ENCODE results near the gene ABT1. TPM values are rescaled to one million over a fixed set of nuclear protein-coding genes. Genes with fewer than 3 reads are reported as not detected.

The ABT1 gene
- total and polyA plus RNA-seq, 8 donors: 3.5 to 10.2 (median 5.6) TPM

DNA sequence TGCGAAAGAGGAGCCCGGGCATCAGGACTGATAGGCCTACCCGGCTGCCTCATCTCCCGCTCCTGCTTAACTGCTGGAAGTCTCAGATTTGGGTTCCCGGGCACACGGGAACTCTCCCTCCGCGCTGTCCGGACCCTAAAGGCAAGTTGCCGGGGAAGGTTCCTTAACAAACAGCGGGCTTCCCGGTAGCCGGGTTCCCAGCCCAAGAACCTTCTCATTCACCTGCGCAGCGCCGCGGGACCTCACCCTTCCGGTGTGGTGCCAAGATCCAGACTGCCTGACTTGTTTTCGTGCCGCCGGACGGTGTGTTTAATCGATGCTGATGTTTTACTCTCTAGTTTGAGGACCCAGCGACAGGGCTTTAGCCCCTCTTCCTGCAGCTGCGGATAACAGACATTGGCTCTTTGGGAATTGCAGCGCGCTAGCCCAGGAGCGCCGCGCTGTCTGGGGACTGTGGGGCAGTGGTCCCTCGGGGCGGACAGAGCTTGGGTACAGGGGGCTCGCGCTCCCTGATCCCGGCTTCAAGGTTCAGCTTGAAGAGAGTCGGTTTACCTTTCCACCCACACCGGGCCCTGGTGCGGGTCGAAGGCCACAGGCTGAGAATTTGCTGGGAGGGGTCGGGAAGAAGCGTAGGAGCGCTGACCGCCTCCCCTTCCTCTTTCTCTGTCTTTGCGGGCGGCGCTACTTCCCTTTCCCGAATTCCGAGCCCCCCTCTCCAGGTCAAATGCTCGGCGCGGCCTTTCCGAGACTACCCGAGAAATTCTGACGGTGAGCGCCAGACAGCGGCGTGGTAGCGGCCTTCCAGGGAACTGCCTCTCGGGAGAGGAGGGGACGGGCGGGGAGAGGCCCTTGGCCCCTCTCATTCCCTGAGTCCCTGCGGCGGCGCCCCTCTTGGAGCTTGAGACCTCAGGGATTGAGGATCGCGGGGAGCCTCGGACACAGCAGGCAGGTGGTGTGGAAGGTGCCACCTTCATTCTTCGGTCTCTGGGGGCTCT, 17.2 kb downstream of the ABT1 start:
- WGBS, 2 donors: 5 to 8% methylated on average over 63 to 68 of the region's 68 CpGs
- peak in 3 of 4 donors; percentile 32 to 70 (median 41) for ATAC-seq

DNA sequence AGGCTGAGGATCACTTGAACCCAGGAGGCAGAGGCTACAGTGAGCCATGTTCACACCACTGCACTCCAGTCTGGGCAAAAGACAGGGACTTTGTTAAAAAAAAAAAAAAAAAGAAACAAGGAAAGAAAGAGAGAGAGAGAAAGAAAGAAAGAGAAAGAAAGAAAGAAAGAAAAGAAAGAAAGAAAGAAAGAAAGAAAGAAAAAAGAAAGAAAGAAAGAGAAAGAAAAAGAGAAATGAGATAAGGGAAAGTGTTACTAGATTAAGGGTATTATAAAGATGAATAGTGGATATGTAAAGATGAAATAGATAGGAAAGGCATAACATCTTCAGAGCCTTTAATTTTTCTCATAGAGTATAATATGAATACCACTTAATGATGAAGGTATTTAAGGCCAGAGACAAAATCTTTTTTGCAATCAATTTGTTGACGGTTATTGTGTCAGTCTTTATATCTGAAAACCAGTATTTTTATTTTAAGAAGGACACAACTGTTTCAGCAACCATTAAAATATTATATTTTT, 26.6 kb downstream of the ABT1 start:
- DNase-seq (no peak), ATAC-seq (no peak), FAIRE-seq (no peak)
- no peak overlapping the region for H3K27ac ChIP-seq
- no peaks in the 10 kb centered on the region for H3K27me3 ChIP-seq
- H3K4me1 ChIP-seq: no peaks in the 10 kb centered on the region
- no peaks in the 10 kb centered on the region for H3K36me3 ChIP-seq
- WGBS, 2 donors: 49 to 95% methylated on average over 1 of the region's 1 CpG
- no peaks in the 10 kb centered on the region for H3K9me3 ChIP-seq
- intact Hi-C loops (cut with DNase I): no loop called here
- H3K4me3 ChIP-seq: no peak overlapping the region
- TF ChIP-seq, protein P1, sequence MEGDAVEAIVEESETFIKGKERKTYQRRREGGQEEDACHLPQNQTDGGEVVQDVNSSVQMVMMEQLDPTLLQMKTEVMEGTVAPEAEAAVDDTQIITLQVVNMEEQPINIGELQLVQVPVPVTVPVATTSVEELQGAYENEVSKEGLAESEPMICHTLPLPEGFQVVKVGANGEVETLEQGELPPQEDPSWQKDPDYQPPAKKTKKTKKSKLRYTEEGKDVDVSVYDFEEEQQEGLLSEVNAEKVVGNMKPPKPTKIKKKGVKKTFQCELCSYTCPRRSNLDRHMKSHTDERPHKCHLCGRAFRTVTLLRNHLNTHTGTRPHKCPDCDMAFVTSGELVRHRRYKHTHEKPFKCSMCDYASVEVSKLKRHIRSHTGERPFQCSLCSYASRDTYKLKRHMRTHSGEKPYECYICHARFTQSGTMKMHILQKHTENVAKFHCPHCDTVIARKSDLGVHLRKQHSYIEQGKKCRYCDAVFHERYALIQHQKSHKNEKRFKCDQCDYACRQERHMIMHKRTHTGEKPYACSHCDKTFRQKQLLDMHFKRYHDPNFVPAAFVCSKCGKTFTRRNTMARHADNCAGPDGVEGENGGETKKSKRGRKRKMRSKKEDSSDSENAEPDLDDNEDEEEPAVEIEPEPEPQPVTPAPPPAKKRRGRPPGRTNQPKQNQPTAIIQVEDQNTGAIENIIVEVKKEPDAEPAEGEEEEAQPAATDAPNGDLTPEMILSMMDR (IDR thresholded peaks at IDR 0.05): no peak

More for the DNA sequence above, 17.2 kb downstream of the ABT1 start:
- DNase-seq (peak in 2 of 6 donors; percentile 57 to 64), FAIRE-seq (no peak)
- Histone ChIP-seq H3K36me3 (no peaks in the 10 kb centered on the region), H3K27ac (no peak overlapping the region), H3K9me3 (no peaks in the 10 kb centered on the region), H3K4me3 (peak overlapping the region in 1 of 4 donors; percentile 39), H3K4me1 (no peaks in the 10 kb centered on the region), H3K27me3 (peaks cover 0 to 11% (median 2%) of the 10 kb centered on the region in 4 donors)
- TF ChIP-seq, protein P1 (IDR thresholded peaks at IDR 0.05): no peak
- intact Hi-C loops (cut with DNase I): loop anchor here in 1 of 3 donors (5.0 kb wide), 1 partner anchor 468 kb away; no protein-coding TSS in a partner anchor

DNA sequence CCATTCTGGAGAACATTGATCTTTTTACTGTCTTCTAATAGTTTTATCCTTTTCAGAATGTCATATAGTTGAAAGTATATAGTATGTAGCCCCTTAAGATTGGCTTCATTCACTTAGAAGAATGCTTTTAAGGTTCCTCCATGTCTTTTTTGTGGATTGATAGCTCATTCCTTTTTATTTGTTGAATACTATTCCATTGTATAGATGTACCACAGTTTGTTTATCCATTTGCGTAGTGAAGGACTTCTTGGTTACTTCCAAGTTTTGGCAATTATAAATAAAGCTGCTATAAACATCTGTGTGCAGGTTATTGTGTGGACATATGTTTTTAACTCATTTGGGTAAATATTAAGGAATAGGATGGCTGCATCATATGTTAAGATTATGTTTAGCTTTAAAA, 27.8 kb downstream of the ABT1 start:
- Histone ChIP-seq H3K4me1 (no peaks in the 10 kb centered on the region), H3K27ac (no peak overlapping the region), H3K9me3 (no peaks in the 10 kb centered on the region), H3K36me3 (no peaks in the 10 kb centered on the region), H3K27me3 (no peaks in the 10 kb centered on the region), H3K4me3 (no peak overlapping the region)
- ATAC-seq (no peak), FAIRE-seq (no peak), DNase-seq (no peak)
- intact Hi-C loops (cut with DNase I): no loop called here
- TF ChIP-seq, protein P1 (IDR thresholded peaks at IDR 0.05): no peak
- WGBS, 2 donors: 82 to 84% methylated on average over 1 of the region's 1 CpG

DNA sequence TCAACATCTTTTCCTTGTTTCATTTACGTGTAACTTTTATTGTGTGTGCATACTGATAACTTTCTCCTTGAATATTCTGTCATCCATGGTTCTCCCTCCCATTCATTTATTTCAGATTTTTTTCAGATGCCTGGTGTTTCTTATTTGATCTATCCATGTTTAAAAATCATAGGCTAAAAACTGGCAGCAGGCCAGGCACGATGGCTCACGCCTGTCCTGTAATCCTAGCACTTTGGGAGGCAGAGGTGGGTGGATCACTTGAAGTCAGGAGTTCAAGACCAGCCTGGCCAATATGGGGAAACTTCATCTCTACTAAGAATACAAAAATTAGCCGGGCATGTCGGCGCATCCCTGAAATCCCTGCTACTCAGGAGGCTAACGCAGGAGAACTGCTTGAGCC, 31.1 kb downstream of the ABT1 start:
- WGBS, 2 donors: 71 to 75% methylated on average over 7 of the region's 7 CpGs
- TF ChIP-seq, protein P1 (IDR thresholded peaks at IDR 0.05): no peak
- no peak for ATAC-seq
- intact Hi-C loops (cut with DNase I): no loop called here
- Histone ChIP-seq H3K9me3 (no peaks in the 10 kb centered on the region), H3K27me3 (no peaks in the 10 kb centered on the region), H3K4me1 (no peaks in the 10 kb centered on the region), H3K4me3 (no peak overlapping the region), H3K27ac (no peak overlapping the region), H3K36me3 (no peaks in the 10 kb centered on the region)
- no peak for DNase-seq
- FAIRE-seq: no peak

All from pancreas (tissue), 10 donors.